Right lobe of liver (tissue), 6 donors: ENCODE measurements around the gene CDC20. TPM values are rescaled to one million over a fixed set of nuclear protein-coding genes. Genes with fewer than 3 reads are reported as not detected.
A peak's percentile ranks its signal among the peaks of the same experiment; 100 is the strongest.

Source experiments
- ATAC-seq, 4 donors: fragments of 200-7000 bp; cut with Tn5 transposase; one replicate each; pipeline ENCODE4 v1.9.1; 2020; ENCODE audit warnings: mild to moderate bottlenecking in 4 of 4, moderate library complexity in 4 of 4
- DNase-seq, 3 donors: peaks; one replicate each; pipeline ENCODE4 v3.0.0-alpha.2; 2020
- H3K27ac ChIP-seq, 3 donors: fragments of 200-600 bp; one replicate each; pipeline ENCODE4 v1.8.0; 2022
- H3K27me3 ChIP-seq, 2 donors: fragments of 200-600 bp; one replicate each; pipeline ENCODE4 v1.8.0; 2022
- H3K36me3 ChIP-seq, 4 donors: fragments of 200-600 bp; sonication (generic) in 1 of 4; one replicate each; pipeline versions ENCODE4 v1.5.1 to v1.8.0; 2017 to 2022; ENCODE audit warnings: control low read depth in 1 of 4
- H3K4me1 ChIP-seq, 4 donors: fragments of 200-600 bp; sonication (generic) in 1 of 4; one replicate each; pipeline versions ENCODE4 v1.5.1 to v1.8.0; 2017 to 2022; ENCODE audit warnings: control low read depth in 1 of 4
- H3K4me3 ChIP-seq, 3 donors: fragments of 200-600 bp; one replicate each; pipeline ENCODE4 v1.8.0; 2022
- H3K9me3 ChIP-seq, 4 donors: fragments of 200-600 bp; sonication (generic) in 1 of 4; one replicate each; pipeline versions ENCODE4 v1.5.1 to v1.8.0; 2017 to 2022; ENCODE audit warnings: control low read depth in 1 of 4
- CTCF ChIP-seq, 4 donors: fragments of 200-600 bp in 3 of 4; fragments of 450-650 bp in 1 of 4; IDR thresholded peaks; one replicate each; pipeline versions ENCODE4 v1.5.1 to v1.8.0; 2016 to 2022; ENCODE audit warnings: antibody characterized with exemption in 4 of 4, mild to moderate bottlenecking in 2 of 4
- POLR2A ChIP-seq: fragments of 450-650 bp; IDR thresholded peaks from one replicate; pipeline ENCODE4 v1.6.1; 2017; ENCODE audit warnings: antibody characterized with exemption, mild to moderate bottlenecking
- WGBS: methylation state at CpG from one replicate; pipeline ENCODE4 v1.1.6; 2018; ENCODE audit warnings: low coverage, low lambda C conversion rate; ENCODE audit not compliant: insufficient coverage; ENCODE audit errors: missing lambda C conversion rate; 5-methylcytosine and 5-hydroxymethylcytosine counted together
- intact Hi-C, 2 donors: fragments of 100-400 bp; cut with DNase I; formaldehyde crosslinking; loops; one replicate each; pipeline versions ENCODE4 v1.11.2 to v1.14.1; 2022
- total RNA-seq, 6 experiments: library from RNA; depleted of rRNA in 2 of 6; stranded (reverse); fragments of >200 nt in 2 of 6; fragmentation: NEBNext Ultra II Directional in 3 of 6; extraction: Animal tissue kit (Norgen Biotek cat#: 25700) in 3 of 6; gene quantifications; one replicate each; pipeline versions ENCODE4 v1.1.0 to v1.2.4, GENCODE V29; 2016 to 2023
- donor health status: DM: no; HTN: yes; CAD: no.
- donor health status: DM: no; HTN: no; CAD: no.
- donor health status: DM: no; HTN: no; CAD: no.
- donor health status: DM: no; HTN: yes; CAD: no.
- donor health status: DM: no; HTN: yes; CAD: no.

CDC20 gene
- total RNA-seq, 6 experiments from 2014 or later, result 0.49 to 5.3 (median 2.3) TPM; not detected in 1

GRCh38 chr1:43312663-43313515 lies 45.9 kb upstream of the CDC20 start:
- Histone ChIP-seq H3K27ac (peak overlapping the region in 2 of 3 donors; percentile 49 to 64), H3K27me3 (no peaks in the 10 kb centered on the region), H3K4me1 (peaks cover 0 to 29% (median 14%) of the 10 kb centered on the region in 4 donors), H3K36me3 (no peaks in the 10 kb centered on the region), H3K4me3 (peak overlapping the region in 2 of 3 donors; percentile 7 to 33), H3K9me3 (no peaks in the 10 kb centered on the region)
- DNase-seq (peak; percentile 66 to 93 (median 89)), ATAC-seq (peak; percentile 81 to 88 (median 82))
- intact Hi-C loops, result no loop called here
- TF ChIP-seq POLR2A, result no peak
- WGBS, result 50% methylated on average over 16 of the region's 24 CpGs

DNA sequence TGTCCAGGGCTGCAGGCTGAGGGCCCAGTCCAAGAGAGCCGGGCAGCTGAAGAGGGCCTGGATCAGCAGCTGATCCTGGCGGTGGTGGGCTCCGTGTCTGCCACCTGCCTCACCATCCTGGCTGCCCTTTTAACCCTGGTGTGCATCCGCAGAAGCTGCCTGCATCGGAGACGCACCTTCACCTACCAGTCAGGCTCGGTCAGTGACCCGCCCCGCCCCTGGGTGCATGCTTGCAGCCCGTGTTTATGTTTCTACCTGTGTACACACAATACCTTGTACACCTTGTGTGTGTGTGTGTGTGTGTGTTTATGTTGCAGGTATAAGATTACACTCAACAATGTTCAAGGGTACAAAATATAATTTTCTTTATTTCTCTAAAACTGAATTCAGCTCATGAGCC lies 45.0 kb upstream of the CDC20 start:
- ATAC-seq, result peak; percentile 75 to 79 (median 76)
- Histone ChIP-seq H3K9me3 (no peaks in the 10 kb centered on the region), H3K27me3 (no peaks in the 10 kb centered on the region), H3K4me3 (peak overlapping the region in 1 of 3 donors; percentile 33), H3K27ac (peak overlapping the region in 2 of 3 donors; percentile 45 to 64), H3K36me3 (no peaks in the 10 kb centered on the region), H3K4me1 (peaks cover 0 to 29% (median 14%) of the 10 kb centered on the region in 4 donors)
- no peak for TF ChIP-seq CTCF (IDR thresholded peaks at IDR 0.05)
- no peak for TF ChIP-seq POLR2A
- intact Hi-C loops, result no loop called here
- peak; percentile 71 to 91 (median 90) for DNase-seq
- 20% methylated on average over 7 of the region's 10 CpGs for WGBS

GRCh38 chr1:43314233-43314632 lies 44.5 kb upstream of the CDC20 start:
- peak in 1 of 3 donors; percentile 54 for DNase-seq
- Histone ChIP-seq H3K27me3 (no peaks in the 10 kb centered on the region), H3K9me3 (no peaks in the 10 kb centered on the region), H3K4me3 (no peak overlapping the region), H3K36me3 (no peaks in the 10 kb centered on the region), H3K27ac (peak overlapping the region in 1 of 3 donors; percentile 45), H3K4me1 (peaks cover 0 to 29% (median 14%) of the 10 kb centered on the region in 4 donors)
- WGBS, result 53% methylated on average over 4 of the region's 5 CpGs
- intact Hi-C loops, result no loop called here
- ATAC-seq, result no peak
- TF ChIP-seq POLR2A (no peak), CTCF (IDR thresholded peaks at IDR 0.05) (no peak)

GRCh38 chr1:43315481-43315880 lies 43.3 kb upstream of the CDC20 start:
- Histone ChIP-seq H3K36me3 (no peaks in the 10 kb centered on the region), H3K4me1 (peaks cover 0 to 29% (median 14%) of the 10 kb centered on the region in 4 donors), H3K27ac (no peak overlapping the region), H3K4me3 (no peak overlapping the region), H3K9me3 (no peaks in the 10 kb centered on the region), H3K27me3 (no peaks in the 10 kb centered on the region)
- no peak for TF ChIP-seq POLR2A
- 44% methylated on average over 1 of the region's 3 CpGs for WGBS
- intact Hi-C loops, result no loop called here
- no peak for ATAC-seq
- peak in 1 of 3 donors; percentile 11 for DNase-seq

- Histone ChIP-seq H3K9me3 (no peaks in the 10 kb centered on the region), H3K4me1 (peaks cover 0 to 29% (median 14%) of the 10 kb centered on the region in 4 donors), H3K27me3 (no peaks in the 10 kb centered on the region), H3K4me3 (no peak overlapping the region), H3K27ac (no peak overlapping the region), H3K36me3 (no peaks in the 10 kb centered on the region)
- TF ChIP-seq POLR2A, result no peak
- no peak for TF ChIP-seq CTCF (IDR thresholded peaks at IDR 0.05)
- 100% methylated on average over 1 of the region's 10 CpGs for WGBS
- no peak for ATAC-seq
- intact Hi-C loops, result no loop called here
- peak in 1 of 3 donors; percentile 9 for DNase-seq
Measured at GRCh38 chr1:43315963-43316737, 42.6 kb upstream of the CDC20 start.
